Activated CD4-positive, alpha-beta T cell treated with anti-CD3 and anti-CD28 coated beads, Interleukin-2, Interleukin-6, amounts not matched to agents 100 ng/mL and 50 ng/mL, durations not matched to agents 16 hours and 8 hours (primary cell): ENCODE data around the gene DNAJC13.

Experiments used
- DNase-seq: peaks from one replicate; pipeline ENCODE4 v3.0.0-alpha.2; 2020

The DNAJC13 gene

DNA sequence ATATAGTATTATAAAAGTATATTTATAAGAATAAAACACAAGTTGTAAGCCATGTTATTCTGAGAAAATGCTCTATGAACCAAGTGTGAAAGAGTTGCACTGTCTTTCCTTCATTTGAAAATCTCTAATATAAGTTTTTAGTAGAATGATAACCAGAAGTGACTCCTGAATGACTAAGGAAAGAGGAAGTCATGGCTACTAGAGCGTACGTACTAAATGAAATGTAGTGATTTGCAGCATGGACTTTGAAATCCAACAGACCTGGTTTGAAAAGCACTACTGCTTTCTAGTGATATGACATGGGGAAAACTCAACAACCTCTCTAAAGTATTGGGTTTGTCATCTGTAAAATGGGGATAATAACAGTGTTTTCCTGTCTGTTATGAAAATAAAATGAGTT is 10.3 kb upstream of the DNAJC13 start:
- DNase-seq: no peak

DNA sequence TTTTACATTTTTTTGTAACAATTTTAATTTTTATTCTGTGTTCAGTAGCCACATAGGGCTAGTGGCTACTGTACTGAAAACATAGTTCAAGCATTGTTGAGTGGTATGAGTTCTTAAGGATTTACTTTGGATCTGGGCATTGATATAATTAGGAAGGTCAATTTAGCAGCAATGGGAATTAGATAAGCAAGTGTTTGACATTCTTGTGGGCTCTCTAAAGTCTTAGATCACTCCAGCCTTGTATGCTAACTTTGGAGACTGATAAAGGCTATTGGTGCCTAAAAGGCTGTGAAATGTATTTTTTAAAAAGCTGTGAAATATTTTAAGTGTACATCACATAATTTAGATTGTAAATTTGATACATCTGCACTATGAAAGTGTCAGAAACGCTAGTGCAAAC is 2.5 kb upstream of the DNAJC13 start:
- no peak for DNase-seq

DNA sequence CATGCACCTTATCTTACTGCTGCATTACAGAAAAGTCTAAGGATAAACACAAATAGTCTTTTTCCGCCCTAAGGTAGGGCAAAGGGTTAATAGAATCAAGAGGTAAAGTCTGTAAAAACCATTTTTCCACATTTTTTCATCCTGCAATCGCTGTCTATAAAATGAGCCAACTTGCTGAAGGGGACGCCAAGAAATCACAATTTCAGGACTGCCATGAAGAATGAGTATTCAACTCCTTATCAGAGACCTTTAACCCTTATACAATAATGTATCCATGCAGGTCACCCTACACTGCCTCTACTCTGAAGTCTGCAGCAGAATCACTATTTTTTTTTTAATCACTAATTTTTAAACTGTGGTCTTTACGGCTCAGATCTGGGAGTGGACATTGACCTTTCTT is 1.1 kb upstream of the DNAJC13 start:
- DNase-seq: no peak

DNA sequence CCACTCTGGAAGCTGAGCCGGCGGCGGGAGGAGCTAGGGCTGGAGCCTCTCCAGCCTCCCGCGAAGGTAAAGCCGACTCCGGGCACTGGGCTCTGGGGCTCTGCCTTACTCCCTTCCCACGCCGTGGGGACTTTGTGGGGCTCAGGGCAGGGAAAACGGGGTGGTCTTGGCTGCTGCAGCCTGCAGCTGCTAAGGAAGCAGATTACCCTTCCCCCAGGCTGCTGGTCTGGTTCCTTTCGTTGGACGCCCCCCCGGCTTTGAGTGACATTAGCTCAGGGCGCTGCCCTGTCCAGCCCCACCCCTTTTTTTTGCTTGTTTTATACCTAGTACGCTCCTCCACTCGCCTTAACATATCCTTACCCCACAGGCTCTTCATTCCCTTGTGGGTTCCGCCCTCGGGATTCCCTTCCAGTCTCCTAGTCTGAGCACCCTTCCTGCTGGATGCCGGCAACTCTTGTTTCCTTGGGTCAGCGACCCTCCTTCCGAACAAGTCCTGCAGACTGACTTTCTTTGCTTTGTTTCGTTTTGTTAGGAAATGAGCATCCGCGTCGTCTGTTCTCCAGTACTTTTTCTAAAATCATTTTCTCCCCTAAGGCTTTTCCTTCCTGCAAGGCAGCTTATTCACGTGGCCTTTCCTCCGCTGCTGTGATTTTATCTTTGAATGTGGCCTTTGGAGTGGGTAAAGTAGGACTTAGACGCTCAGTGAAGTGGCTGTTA is 551 bp downstream of the DNAJC13 start:
- peak; percentile 70 for DNase-seq

DNA sequence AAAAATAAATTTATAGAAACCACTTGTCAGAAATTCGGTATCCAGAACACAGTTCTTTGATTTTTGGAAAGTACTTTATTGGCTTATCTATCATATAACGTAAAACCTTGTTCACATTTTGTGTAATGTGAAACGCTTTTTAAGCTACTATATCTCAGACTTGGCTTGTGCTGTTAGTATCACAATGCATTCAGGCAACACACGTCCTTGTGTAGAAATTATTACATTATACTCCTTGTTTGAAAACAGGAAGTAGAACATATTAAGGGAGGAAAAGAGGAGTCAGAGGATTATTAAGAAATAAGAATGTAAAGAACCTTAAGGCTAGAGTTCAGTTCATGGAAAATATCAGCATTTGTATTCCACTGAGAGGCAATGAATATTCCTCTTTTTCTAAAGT is 1.6 kb downstream of the DNAJC13 start:
- no peak for DNase-seq

DNA sequence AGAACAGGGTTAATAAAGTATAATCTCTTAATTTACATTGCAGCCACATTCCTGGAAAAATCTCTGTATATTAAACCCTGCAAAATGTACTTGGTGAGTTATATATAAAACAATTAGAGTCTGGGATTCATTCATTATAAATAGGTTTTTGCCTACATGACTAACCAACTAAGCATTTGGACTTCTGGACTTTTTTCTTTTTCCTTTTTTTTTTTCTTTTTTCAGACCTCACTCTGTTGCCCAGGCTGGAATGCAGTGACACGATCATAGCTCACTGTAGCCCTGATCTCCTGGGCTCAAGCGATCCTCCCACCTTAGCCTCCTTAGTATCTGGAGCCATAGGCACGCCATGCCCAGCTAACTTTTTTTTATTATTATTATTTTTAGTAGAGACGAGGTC is 4.5 kb downstream of the DNAJC13 start:
- no peak for DNase-seq

DNA sequence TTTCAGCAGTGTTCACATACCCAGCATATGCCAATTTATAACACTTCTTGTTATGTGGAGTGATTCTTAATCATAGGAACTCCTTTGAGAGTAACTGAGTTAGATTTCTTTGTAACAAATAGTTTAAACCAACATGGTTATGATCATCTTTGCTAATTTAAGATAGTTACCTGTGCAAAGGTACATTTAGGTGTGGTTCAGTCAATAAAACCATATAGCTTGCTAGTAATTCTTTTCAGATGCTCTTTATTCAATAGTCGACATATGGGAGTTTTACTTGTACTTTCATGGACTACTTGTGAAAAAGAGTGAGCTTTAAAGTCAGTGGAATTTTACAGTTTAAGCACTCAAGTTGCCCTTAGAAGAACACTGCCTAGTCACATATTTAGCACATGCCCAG is 5.2 kb downstream of the DNAJC13 start:
- no peak for DNase-seq

DNA sequence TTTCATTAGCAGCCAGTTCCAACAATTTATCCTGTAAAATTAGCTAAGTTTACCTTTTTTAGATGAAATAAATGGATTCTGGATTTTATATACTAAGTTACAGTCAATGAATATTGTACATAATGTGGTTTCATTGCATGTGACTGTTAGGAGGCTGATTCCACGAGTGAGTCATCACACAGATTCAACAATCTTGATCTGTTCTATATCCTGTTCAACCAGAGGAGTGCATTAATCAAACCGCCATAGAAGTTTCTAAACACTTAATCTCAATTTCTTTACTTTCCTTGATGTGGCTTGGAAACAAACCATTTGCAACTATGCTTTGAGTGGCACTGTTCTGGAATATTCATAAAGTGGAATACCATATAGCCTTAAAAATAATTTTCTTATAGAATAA is 15.3 kb downstream of the DNAJC13 start:
- DNase-seq: peak; percentile 67

DNA sequence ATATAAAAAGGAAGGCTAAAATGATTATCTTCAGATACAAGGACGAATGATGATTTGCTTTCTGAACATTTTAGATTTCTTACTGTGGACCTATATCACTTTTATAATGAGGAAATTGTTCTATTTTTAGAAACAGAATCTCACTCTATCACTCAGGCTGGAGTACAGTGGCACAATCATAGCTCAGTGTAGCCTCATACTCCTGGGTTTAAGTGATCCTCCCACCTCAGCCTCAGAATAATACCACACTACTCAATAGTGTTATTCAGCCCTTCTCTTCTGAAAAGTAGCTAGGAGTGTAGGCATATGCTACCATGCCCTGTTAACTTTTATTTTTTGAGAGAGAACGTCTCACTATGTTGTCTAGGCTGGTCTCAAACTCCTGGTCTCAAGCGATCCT is 15.8 kb downstream of the DNAJC13 start:
- DNase-seq: no peak

DNA sequence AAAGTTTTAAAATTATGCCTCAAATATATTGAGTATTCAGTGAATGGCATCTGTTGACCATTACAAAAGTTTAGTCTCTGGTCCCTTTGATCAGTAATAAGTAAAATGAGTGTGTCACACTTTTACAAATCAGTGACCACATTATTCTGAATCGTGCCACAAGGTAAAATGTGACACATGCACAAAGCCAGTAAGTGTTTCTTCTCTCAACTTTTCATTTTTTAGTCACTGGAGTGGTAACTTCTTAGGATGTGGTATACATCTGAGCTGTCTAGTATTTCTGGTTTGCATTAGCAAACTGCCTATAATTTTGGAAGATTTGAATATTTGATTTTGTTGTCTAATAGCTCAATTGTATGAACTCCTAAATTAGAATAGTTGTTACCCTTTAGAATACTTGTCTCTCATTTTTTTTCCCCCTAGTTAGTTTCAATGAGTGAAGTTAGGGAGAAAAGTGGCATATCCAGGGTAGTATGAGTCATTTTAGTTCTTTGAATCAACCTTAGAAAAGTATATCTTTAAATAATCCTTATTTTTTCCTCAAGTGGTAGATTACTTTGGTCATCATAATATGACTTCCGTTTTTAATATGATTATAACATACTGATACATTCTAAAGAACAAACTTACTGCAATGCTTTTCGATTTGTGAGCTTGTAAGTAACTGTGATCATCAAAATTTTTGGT is 18.1 kb downstream of the DNAJC13 start:
- peak; percentile 72 for DNase-seq

DNA sequence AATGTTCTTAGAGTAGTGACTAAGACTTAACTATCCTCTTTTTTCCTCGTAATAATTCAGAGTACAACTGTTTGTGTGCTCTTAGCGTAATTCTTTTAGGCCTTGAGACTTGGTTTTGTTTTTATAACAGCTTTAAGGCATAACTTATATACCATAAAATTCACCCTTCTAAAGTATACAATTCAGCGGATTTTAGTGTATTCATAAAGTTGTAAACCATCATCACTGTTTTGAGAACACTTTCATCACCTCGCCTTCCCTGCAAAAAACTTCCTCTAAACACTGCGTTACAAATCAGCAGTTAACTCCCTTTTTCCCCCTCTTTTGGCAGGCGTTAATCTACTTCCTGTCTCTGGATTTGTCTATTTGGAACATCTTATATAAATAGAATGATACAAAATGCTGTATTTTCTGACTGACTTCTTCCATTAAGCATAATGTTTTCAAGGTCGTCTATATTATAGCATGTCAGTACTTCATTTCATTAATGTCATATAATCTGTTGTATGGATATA is 18.7 kb downstream of the DNAJC13 start:
- DNase-seq: no peak

DNA sequence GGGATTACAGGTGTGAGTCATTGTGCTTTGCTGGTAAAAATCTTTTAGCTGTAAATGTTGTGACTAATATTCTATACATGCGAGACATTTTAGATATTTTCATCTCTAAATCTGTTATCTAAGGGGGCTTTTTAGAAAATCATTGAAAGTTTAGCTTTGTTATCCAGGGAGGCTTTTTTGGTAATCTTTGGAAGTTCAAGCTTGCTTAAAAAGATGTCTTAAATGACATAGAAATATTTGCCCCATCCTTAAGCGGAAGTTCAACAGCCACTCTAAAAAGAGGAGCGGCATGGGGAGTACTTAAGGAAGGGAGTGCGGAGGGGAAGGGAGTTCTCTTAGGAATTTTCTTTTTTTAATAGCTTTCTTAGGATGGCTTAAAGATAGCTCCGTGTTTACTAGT is 26.1 kb downstream of the DNAJC13 start:
- no peak for DNase-seq

DNA sequence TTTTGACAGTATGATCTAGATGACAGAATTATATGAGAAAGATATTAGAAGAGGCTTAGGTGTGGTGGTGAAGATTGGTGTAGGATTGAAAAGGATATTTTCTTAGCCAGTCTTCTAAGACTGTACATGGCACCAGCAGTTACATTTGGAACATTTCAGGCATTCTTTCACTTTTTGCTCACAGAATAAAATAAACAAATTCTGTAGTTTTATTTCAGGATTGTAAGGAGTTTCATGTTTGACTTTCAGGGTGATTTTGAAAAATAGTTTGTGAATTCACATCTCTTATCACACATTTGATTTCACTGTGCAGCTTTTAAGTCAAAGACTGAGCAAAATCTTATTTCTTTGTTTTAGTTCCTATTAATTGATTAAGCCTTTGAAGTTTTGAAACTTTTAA is 27.1 kb downstream of the DNAJC13 start:
- DNase-seq: no peak

DNA sequence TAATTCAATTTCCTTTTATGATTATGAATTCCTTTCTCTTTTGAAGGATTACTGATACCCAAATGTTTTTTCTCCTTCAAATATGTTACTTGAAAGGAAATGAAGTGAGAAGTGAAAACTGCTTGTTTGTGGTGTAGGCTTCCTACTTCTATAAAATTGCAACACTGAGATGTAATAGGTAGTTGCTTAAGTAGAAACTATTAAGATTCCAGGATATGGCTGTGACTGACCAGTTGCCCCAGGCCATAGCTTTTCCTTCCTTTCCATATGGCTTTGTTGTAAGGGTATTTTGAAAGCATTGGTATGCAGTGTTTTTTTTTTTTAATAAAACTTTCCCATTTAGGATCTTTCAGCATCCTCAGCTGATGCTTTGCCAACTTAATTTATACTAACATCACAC is 28.5 kb downstream of the DNAJC13 start:
- DNase-seq: no peak

DNA sequence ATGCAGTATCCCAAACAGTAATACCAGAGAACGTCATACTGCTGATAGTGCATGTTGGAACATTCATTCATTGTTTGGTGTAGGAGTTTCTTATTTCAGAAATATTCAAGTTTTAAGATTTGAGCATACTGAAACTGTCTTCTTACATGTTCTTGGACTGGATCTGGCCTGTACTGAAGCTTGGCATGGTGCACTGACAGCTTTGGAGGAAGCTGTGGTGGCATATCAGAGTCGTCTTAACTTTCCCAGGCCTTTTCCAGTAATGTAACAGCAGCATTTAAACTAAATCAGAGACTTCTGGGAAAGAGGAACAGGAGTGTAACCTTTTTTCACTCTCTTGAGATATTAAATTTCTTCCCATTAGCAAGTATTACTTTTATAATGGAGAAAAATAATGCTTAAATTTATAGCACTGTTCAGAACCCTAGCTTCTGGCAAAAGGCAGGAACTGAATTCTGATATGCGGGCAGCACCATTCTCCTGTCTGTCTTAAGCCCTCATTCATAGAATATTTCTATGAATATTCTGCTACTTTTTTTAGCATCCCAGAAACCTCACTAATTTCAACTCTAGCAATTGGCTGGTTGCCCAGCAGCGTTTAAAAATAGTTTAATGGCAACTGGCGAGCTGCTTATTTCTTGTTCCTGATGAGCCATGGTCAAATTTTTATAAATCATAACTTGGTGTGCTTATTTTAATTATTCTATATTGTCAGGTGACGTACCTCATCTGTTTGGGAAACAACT is 31.1 kb downstream of the DNAJC13 start:
- DNase-seq: no peak

DNA sequence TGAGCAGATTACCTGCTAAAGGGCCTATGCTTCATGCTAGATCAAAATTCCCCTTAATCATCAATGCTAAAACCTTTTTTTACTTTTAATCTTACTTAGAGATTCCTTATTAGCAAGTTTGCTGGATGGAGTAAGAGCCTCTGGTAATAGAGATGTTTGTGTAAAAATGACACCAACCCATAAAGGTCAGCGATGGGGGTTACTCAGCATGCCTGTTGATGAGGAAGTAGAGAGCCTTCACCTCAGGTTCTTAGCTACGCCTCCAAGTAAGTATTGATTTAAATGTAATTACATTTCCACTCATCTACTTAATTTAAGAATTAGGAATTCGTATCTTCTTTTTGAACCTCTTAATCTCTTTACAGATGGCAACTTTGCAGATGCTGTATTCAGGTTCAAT is 38.8 kb downstream of the DNAJC13 start:
- DNase-seq: no peak

DNA sequence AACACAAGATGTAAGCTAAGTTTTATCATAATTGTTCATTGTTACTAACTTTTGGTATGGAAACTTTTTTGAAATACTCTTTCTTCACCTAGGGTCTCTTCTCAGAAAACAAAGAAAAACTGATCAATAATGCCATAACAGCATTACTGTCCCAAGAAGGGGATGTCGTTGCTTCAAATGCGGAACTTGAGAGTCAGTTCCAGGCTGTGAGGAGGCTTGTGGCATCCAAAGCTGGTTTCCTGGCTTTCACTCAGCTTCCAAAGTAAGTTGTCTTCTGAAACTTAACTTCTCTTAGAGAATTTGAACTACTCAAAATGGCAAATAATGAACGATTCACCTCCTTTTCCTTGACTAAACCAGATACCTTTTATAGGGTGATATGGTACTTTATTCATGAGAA is 39.3 kb downstream of the DNAJC13 start:
- DNase-seq: no peak

DNA sequence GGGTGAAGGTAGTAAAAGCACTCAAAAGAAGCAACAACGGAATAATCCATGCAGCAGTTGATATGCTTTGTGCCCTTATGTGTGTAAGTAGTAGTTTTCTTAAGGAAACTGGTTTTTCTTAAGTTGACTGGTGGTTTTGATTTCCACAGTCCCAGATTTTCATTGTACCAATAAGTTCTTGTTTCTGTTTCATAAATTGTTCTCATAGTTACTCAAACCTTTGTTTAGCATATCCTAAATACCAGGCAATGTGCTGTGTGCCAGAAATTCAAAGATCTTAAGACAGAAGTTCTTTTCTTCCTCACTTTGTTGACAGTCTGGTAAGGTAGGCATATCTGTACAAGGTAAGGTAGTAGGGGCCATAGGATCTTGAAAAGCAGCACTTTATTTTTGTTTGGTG is 40.0 kb downstream of the DNAJC13 start:
- no peak for DNase-seq

DNA sequence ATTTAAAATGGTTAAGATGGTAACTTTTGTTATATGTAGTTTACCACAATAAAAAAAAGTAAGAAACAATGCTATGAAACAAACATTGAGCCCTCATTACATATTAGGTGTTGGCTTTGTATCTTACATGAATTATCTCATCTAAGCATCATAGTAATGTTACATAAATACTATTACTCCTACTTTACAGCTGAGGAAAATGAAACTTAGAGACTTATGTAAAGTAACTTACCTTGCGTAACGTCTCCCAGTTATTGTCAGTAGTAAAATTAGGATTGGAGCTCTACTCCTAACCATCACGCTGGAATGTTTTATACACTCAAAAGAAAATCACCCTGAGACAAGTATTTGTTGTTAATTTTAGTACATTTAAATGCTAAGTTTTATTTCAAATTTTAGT is 42.2 kb downstream of the DNAJC13 start:
- DNase-seq: no peak

DNA sequence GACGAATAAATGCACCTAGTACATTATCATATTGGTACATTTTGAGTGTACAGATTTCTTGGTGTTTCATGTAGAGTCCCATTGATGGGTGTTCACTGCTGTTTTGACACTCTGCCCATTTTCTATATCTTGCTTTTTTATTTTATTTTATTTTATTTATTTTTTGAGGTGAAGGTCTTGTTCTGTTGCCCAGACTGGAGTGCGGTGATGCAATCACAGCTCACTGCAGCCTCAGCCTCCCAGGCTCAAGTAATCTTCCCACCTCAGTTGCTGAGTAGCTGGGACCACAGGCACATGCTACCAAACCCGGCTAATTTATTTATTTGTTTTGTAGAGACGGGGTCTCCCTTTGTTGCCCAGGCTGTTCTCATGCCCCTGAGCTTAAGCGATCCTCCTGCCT is 44.2 kb downstream of the DNAJC13 start:
- DNase-seq: no peak

DNA sequence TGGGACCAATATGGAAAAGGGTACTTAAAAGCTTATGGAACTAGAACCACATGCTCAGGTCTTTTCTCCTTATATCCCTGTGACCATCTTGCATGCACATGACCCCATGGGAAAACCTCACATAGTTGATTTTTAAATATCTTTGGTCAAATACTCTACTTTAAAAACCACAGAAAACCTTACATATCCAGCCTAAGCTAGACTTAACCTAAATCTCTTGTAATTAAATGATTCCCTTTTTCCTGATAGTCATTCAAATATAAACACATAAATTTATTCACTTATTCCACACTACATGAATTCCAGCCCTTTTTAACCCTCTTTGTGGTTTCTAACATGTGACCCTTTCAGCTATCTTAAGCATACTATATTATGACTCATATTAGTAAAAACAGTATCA is 46.8 kb downstream of the DNAJC13 start:
- DNase-seq: no peak

DNA sequence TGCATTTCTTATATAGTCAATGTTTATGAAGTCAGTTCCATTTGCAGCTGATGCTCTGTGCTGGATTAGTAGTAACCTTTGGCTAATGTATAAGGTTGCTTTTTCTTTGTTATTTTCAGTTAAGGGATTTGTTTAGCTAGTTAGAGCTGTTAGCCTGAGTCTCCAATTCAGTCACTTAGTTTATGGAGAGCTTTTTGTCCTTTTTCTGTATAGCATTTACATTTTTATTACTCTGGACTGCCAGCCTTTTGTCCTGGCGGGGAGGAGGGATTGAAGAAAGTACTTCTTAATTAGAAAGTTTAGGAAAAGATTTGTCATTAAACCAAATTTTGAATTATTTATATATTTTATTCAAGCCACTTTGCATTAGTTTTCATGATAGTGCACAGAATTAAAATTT is 52.0 kb downstream of the DNAJC13 start:
- no peak for DNase-seq

DNA sequence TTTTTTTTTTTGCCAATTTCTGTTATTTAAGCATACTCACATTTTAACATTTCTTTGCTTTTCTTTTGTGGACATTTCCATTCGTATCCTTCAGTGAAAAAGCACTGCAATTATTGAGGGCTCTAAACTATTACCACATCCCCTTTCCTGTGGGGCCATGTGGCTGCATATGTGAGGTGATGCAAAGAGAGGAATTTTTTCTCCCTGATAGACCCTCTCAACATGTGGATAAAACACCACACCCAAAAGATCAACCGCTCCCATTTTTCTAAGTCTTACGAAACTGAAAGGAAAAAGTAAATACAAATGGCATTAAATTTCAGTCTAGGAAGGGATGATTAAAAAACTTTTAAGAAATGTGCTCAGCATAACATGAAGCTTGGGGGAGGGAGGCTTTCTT is 68.8 kb downstream of the DNAJC13 start:
- no peak for DNase-seq

DNA sequence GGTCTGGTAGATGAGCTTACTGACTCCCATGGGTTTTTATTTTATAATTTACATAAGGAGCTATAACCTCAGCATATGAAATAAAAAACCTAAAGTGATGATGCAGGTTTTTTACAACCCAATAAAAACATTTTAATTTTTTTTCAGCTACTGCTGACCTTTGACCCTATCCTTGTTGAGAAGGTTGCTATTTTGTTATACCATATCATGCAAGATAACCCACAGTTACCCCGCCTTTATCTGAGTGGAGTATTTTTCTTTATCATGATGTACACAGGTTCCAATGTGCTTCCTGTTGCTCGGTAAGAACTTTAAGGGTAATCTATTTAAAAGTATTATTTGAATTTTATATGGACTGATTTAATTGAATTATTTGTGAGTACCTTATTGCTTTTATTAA is 70.8 kb downstream of the DNAJC13 start:
- no peak for DNase-seq
